Thoracic aorta (tissue), 2 donors: ENCODE data around the gene TM4SF4. TPM values are rescaled to one million over a fixed set of nuclear protein-coding genes. Genes with fewer than 3 reads are reported as not detected.

ENCODE experiments used
- ATAC-seq: fragments of 150-250 bp; one replicate; pipeline ENCODE4 v1.8.0; 2017; ENCODE audit warnings: low read depth; ENCODE audit not compliant: insufficient number of reproducible peaks, low FRiP score
- DNase-seq: peaks from one replicate; pipeline ENCODE4 v3.0.0-alpha.2; 2020; ENCODE audit warnings: low spot score
- H3K27ac ChIP-seq, 2 donors: fragments of 200-600 bp; sonication (generic); 1 replicate in 1 of 2; 2 replicates in 1 of 2; pipeline ENCODE4 v1.5.1; 2016; ENCODE audit warnings: mild to moderate bottlenecking in 2 of 2, moderate library complexity in 2 of 2
- H3K27me3 ChIP-seq: fragments of 200-600 bp; sonication (generic); replicated peaks from 2 replicates; pipeline ENCODE4 v1.6.0; 2016; ENCODE audit warnings: mild to moderate bottlenecking; ENCODE audit not compliant: insufficient read depth
- H3K36me3 ChIP-seq: fragments of 200-600 bp; sonication (generic); one replicate; pipeline ENCODE4 v1.5.1; 2016
- H3K4me1 ChIP-seq, 2 donors: fragments of 200-600 bp; sonication (generic); 1 replicate in 1 of 2; 2 replicates in 1 of 2; pipeline versions ENCODE4 v1.5.1 to v1.6.0; 2016; ENCODE audit warnings: low read depth in 2 of 2, mild to moderate bottlenecking in 1 of 2; ENCODE audit not compliant: control insufficient read depth in 1 of 2
- H3K4me3 ChIP-seq: fragments of 200-600 bp; sonication (generic); 2 replicates; pipeline ENCODE4 v1.5.1; 2016; ENCODE audit warnings: mild to moderate bottlenecking
- H3K9me3 ChIP-seq: fragments of 200-600 bp; sonication (generic); 2 replicates; pipeline ENCODE4 v1.5.1; 2016
- CTCF ChIP-seq: fragments of 200-600 bp; sonication (generic); IDR thresholded peaks from one replicate; pipeline ENCODE4 v1.5.1; 2019; ENCODE audit warnings: antibody characterized with exemption
- total RNA-seq, 2 donors: library from RNA; depleted of rRNA; stranded (reverse); fragments of >200 nt; gene quantifications; one replicate each; pipeline versions ENCODE4 v1.1.0 to v1.2.3, GENCODE V29; 2016

TM4SF4 gene
- total RNA-seq, 2 donors from 2014 or later = not detected

DNA sequence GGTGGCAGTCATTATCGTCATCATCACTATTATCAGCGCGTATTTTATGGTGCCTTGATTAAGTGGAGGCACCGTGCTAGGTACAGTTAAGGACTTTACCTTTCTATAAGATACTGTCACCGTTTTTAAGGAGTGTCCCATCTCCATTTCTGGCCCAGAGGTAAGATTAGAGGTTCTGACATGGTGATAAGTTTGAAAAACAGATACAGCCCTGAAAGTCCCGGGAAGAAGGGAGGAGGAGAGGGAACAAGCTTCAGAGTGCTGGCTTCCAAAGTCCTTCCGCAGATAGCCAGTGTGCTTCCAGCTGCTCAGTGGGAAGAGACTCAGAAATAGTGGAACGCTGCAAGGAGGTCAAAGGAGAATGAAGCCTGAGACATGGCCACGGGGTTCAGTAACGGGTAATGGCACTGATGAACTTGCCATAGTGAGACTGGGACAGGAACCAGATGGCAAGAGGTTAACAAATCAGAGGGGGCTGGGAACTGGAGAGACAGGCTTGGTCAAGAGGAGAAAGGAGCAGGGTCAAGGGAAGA lies 9.1 kb upstream of the TM4SF4 start:
- Histone ChIP-seq H3K27me3 (no peaks in the 10 kb centered on the region), H3K4me3 (no peak overlapping the region), H3K4me1 (peaks cover 21 to 53% of the 10 kb centered on the region in 2 donors), H3K27ac (peak overlapping the region; percentile 37 to 65), H3K36me3 (no peaks in the 10 kb centered on the region), H3K9me3 (no peaks in the 10 kb centered on the region)
- DNase-seq (no peak), ATAC-seq (no peak)
- no peak for TF ChIP-seq CTCF

GRCh38 chr3:149466192-149466591 lies 8.3 kb upstream of the TM4SF4 start:
- H3K4me1 ChIP-seq = peaks cover 16 to 46% of the 10 kb centered on the region in 2 donors
- H3K27me3 ChIP-seq = no peaks in the 10 kb centered on the region
- TF ChIP-seq CTCF = no peak
- no peaks in the 10 kb centered on the region for H3K9me3 ChIP-seq
- no peaks in the 10 kb centered on the region for H3K36me3 ChIP-seq
- H3K27ac ChIP-seq = peak overlapping the region; percentile 37 to 65
- ATAC-seq (peak; percentile 52), DNase-seq (no peak)
- no peak overlapping the region for H3K4me3 ChIP-seq

- H3K27ac ChIP-seq = no peak overlapping the region
- DNase-seq (no peak), ATAC-seq (no peak)
- no peaks in the 10 kb centered on the region for H3K9me3 ChIP-seq
- H3K36me3 ChIP-seq = no peaks in the 10 kb centered on the region
- no peak for TF ChIP-seq CTCF
- H3K4me3 ChIP-seq = no peak overlapping the region
- H3K27me3 ChIP-seq = no peaks in the 10 kb centered on the region
- H3K4me1 ChIP-seq = peaks cover 22 to 50% of the 10 kb centered on the region in 2 donors
These were observed 5.8 kb upstream of the TM4SF4 start for GRCh38 chr3:149468504-149469212.

GRCh38 chr3:149470381-149470780 lies 4.1 kb upstream of the TM4SF4 start:
- DNase-seq (no peak), ATAC-seq (no peak)
- Histone ChIP-seq H3K4me1 (peaks cover 30 to 55% of the 10 kb centered on the region in 2 donors), H3K4me3 (no peak overlapping the region), H3K9me3 (no peaks in the 10 kb centered on the region), H3K27me3 (no peaks in the 10 kb centered on the region), H3K27ac (no peak overlapping the region), H3K36me3 (no peaks in the 10 kb centered on the region)
- no peak for TF ChIP-seq CTCF

DNA sequence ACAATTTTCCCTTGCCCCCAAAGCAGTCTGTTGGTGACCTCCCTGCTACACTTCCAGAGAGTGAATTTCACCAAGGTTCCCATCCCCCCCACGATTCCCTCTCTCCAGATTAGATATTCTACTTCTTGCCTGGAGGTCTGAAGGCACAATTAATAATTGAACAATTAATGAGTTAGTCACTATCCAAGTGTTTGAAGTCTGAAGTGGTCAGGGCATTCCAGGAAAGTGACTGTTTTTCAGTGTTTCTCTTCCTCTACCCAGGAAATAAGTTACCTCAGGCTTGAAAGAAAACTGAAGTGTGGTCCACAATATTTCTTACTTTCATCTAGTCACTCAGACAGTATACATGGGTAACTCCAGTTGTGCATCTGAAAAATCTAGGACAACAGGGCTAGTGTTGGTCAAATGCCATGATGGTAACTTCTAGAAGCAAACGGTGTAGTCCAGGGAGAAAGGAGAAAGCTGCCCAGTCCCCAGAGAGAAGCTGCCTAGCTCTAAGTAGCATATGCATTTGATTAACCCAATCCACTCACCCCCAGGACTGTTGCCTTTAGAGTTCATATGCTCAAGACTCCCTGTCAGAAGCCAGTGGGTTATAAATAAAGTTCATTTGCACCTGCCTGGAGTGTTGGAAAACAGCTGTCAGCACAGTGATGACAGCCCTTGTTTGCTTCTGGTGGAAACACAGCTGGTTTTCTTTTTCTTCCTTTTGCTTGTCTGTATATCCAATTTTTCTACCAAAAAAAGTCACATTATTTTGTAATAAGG lies 2.3 kb upstream of the TM4SF4 start:
- no peak for DNase-seq

More for the DNA sequence above, 2.3 kb upstream of the TM4SF4 start:
- Histone ChIP-seq H3K27me3 (no peaks in the 10 kb centered on the region), H3K4me1 (peaks cover 25 to 37% of the 10 kb centered on the region in 2 donors), H3K4me3 (no peak overlapping the region), H3K9me3 (no peaks in the 10 kb centered on the region), H3K36me3 (no peaks in the 10 kb centered on the region), H3K27ac (peak overlapping the region; percentile 57 to 58)
- no peak for TF ChIP-seq CTCF
- no peak for ATAC-seq
